ENCODE data around the gene ADGRG6.

The ADGRG6 gene

GRCh38 chr6:142361779-142362750 lies 60.3 kb downstream of the ADGRG6 start:
- Histone ChIP-seq H3K4me2 (ENCODE audit: low read length, poor library complexity, severe bottlenecking) (no peak overlapping the region), H3K9me3 (ENCODE audit: control insufficient read depth, low read length) (no peaks in the 10 kb centered on the region), H3K4me3 (ENCODE audit: insufficient read depth in 1 of 2, low read depth in 1 of 2, low read length in 2 of 2) (no peak overlapping the region), H2BK12ac (ENCODE audit: low read length in 2 of 2) (peak overlapping the region; percentile 19 to 82), H2AK5ac (ENCODE audit: low read length, severe bottlenecking) (peak overlapping the region; percentile 2), H4K91ac (ENCODE audit: low read length) (peak overlapping the region; percentile 52), H3K18ac (ENCODE audit: low read depth in 1 of 2, low read length in 2 of 2) (peak overlapping the region; percentile 71 to 78), H3K23ac (ENCODE audit: low read length in 2 of 2) (no peak overlapping the region), H4K8ac (ENCODE audit: low read length) (no peak overlapping the region), H3K9ac (ENCODE audit: low read length) (no peak overlapping the region), H3K27ac (ENCODE audit: low read length, poor library complexity, severe bottlenecking) (peak overlapping the region; percentile 38), H2BK15ac (ENCODE audit: low read depth, poor library complexity, severe bottlenecking) (no peak overlapping the region), H3K4ac (ENCODE audit: low read depth in 1 of 2, low read length in 2 of 2) (peak overlapping the region; percentile 31 to 85), H3K36me3 (ENCODE audit: control insufficient read depth in 1 of 2, insufficient read depth in 2 of 2, low read depth in 1 of 2, low read length in 2 of 2) (no peaks in the 10 kb centered on the region), H3K14ac (ENCODE audit: low read length in 2 of 2) (no peak overlapping the region), H2BK5ac (ENCODE audit: low read depth, low read length, poor library complexity, severe bottlenecking) (no peak overlapping the region), H2AFZ (ENCODE audit: low read depth, low read length) (no peak overlapping the region), H2BK120ac (ENCODE audit: low read depth, low read length) (no peak overlapping the region), H3K4me1 (ENCODE audit: control insufficient read depth, insufficient read depth, low read depth, low read length) (peaks cover 4% of the 10 kb centered on the region), H3K27me3 (ENCODE audit: control insufficient read depth in 1 of 2, insufficient read depth in 1 of 2, low read length in 2 of 2) (no peaks in the 10 kb centered on the region), H3K79me1 (replicated peaks; ENCODE audit: low read length, poor library complexity, severe bottlenecking) (peaks cover under 1% of the 10 kb centered on the region)
- peak; percentile 92 for DNase-seq
- WGBS, result 52% methylated on average over 7 of the region's 8 CpGs

GRCh38 chr6:142367061-142367460 lies 65.3 kb downstream of the ADGRG6 start:
- Histone ChIP-seq H4K8ac (ENCODE audit: low read length) (no peak overlapping the region), H3K36me3 (ENCODE audit: control insufficient read depth in 1 of 2, insufficient read depth in 2 of 2, low read depth in 1 of 2, low read length in 2 of 2) (no peaks in the 10 kb centered on the region), H3K9ac (ENCODE audit: low read length) (no peak overlapping the region), H3K14ac (ENCODE audit: low read length in 2 of 2) (no peak overlapping the region), H3K27ac (ENCODE audit: low read length, poor library complexity, severe bottlenecking) (no peak overlapping the region), H3K4me1 (ENCODE audit: control insufficient read depth, insufficient read depth, low read depth, low read length) (peaks cover 4% of the 10 kb centered on the region), H3K23ac (ENCODE audit: low read length in 2 of 2) (no peak overlapping the region), H2BK12ac (ENCODE audit: low read length in 2 of 2) (no peak overlapping the region), H3K4me3 (ENCODE audit: insufficient read depth in 1 of 2, low read depth in 1 of 2, low read length in 2 of 2) (peak overlapping the region in 1 of 2 experiments; percentile 17), H2BK5ac (ENCODE audit: low read depth, low read length, poor library complexity, severe bottlenecking) (no peak overlapping the region), H4K91ac (ENCODE audit: low read length) (no peak overlapping the region), H3K9me3 (ENCODE audit: control insufficient read depth, low read length) (no peaks in the 10 kb centered on the region), H3K4me2 (ENCODE audit: low read length, poor library complexity, severe bottlenecking) (no peak overlapping the region), H2BK120ac (ENCODE audit: low read depth, low read length) (no peak overlapping the region), H2BK15ac (ENCODE audit: low read depth, poor library complexity, severe bottlenecking) (no peak overlapping the region), H2AFZ (ENCODE audit: low read depth, low read length) (no peak overlapping the region), H3K18ac (ENCODE audit: low read depth in 1 of 2, low read length in 2 of 2) (peak overlapping the region in 1 of 2 experiments; percentile 48), H3K4ac (ENCODE audit: low read depth in 1 of 2, low read length in 2 of 2) (peak overlapping the region in 1 of 2 experiments; percentile 58), H3K27me3 (ENCODE audit: control insufficient read depth in 1 of 2, insufficient read depth in 1 of 2, low read length in 2 of 2) (no peaks in the 10 kb centered on the region), H2AK5ac (ENCODE audit: low read length, severe bottlenecking) (peak overlapping the region; percentile 78), H3K79me1 (replicated peaks; ENCODE audit: low read length, poor library complexity, severe bottlenecking) (peaks cover 4% of the 10 kb centered on the region)
- DNase-seq, result no peak
- WGBS, result 100% methylated on average over 1 of the region's 3 CpGs

GRCh38 chr6:142367501-142368018 lies 65.8 kb downstream of the ADGRG6 start:
- Histone ChIP-seq H3K36me3 (ENCODE audit: control insufficient read depth in 1 of 2, insufficient read depth in 2 of 2, low read depth in 1 of 2, low read length in 2 of 2) (no peaks in the 10 kb centered on the region), H2BK15ac (ENCODE audit: low read depth, poor library complexity, severe bottlenecking) (peak overlapping the region; percentile 69), H4K8ac (ENCODE audit: low read length) (no peak overlapping the region), H3K79me1 (replicated peaks; ENCODE audit: low read length, poor library complexity, severe bottlenecking) (peaks cover 4% of the 10 kb centered on the region), H3K4me2 (ENCODE audit: low read length, poor library complexity, severe bottlenecking) (no peak overlapping the region), H3K4ac (ENCODE audit: low read depth in 1 of 2, low read length in 2 of 2) (peak overlapping the region in 1 of 2 experiments; percentile 59), H3K4me3 (ENCODE audit: insufficient read depth in 1 of 2, low read depth in 1 of 2, low read length in 2 of 2) (peak overlapping the region in 1 of 2 experiments; percentile 17), H3K27me3 (ENCODE audit: control insufficient read depth in 1 of 2, insufficient read depth in 1 of 2, low read length in 2 of 2) (no peaks in the 10 kb centered on the region), H4K91ac (ENCODE audit: low read length) (no peak overlapping the region), H3K23ac (ENCODE audit: low read length in 2 of 2) (no peak overlapping the region), H2BK12ac (ENCODE audit: low read length in 2 of 2) (no peak overlapping the region), H3K9ac (ENCODE audit: low read length) (no peak overlapping the region), H3K9me3 (ENCODE audit: control insufficient read depth, low read length) (no peaks in the 10 kb centered on the region), H2BK120ac (ENCODE audit: low read depth, low read length) (peak overlapping the region; percentile 49), H2AK5ac (ENCODE audit: low read length, severe bottlenecking) (peak overlapping the region; percentile 86), H2AFZ (ENCODE audit: low read depth, low read length) (no peak overlapping the region), H3K14ac (ENCODE audit: low read length in 2 of 2) (no peak overlapping the region), H3K27ac (ENCODE audit: low read length, poor library complexity, severe bottlenecking) (peak overlapping the region; percentile 23), H3K18ac (ENCODE audit: low read depth in 1 of 2, low read length in 2 of 2) (peak overlapping the region in 1 of 2 experiments; percentile 43), H3K4me1 (ENCODE audit: control insufficient read depth, insufficient read depth, low read depth, low read length) (peaks cover 3% of the 10 kb centered on the region), H2BK5ac (ENCODE audit: low read depth, low read length, poor library complexity, severe bottlenecking) (no peak overlapping the region)
- WGBS, result 76% methylated on average over 8 of the region's 9 CpGs
- peak; percentile 42 for DNase-seq

GRCh38 chr6:142369266-142369665 lies 67.5 kb downstream of the ADGRG6 start:
- Histone ChIP-seq H3K4me3 (ENCODE audit: insufficient read depth in 1 of 2, low read depth in 1 of 2, low read length in 2 of 2) (no peak overlapping the region), H3K14ac (ENCODE audit: low read length in 2 of 2) (no peak overlapping the region), H3K79me1 (replicated peaks; ENCODE audit: low read length, poor library complexity, severe bottlenecking) (peaks cover 4% of the 10 kb centered on the region), H3K18ac (ENCODE audit: low read depth in 1 of 2, low read length in 2 of 2) (no peak overlapping the region), H2BK5ac (ENCODE audit: low read depth, low read length, poor library complexity, severe bottlenecking) (no peak overlapping the region), H3K9me3 (ENCODE audit: control insufficient read depth, low read length) (no peaks in the 10 kb centered on the region), H2AK5ac (ENCODE audit: low read length, severe bottlenecking) (no peak overlapping the region), H3K9ac (ENCODE audit: low read length) (no peak overlapping the region), H2BK120ac (ENCODE audit: low read depth, low read length) (no peak overlapping the region), H3K4ac (ENCODE audit: low read depth in 1 of 2, low read length in 2 of 2) (no peak overlapping the region), H2BK12ac (ENCODE audit: low read length in 2 of 2) (no peak overlapping the region), H2AFZ (ENCODE audit: low read depth, low read length) (no peak overlapping the region), H2BK15ac (ENCODE audit: low read depth, poor library complexity, severe bottlenecking) (no peak overlapping the region), H3K27ac (ENCODE audit: low read length, poor library complexity, severe bottlenecking) (no peak overlapping the region), H3K4me1 (ENCODE audit: control insufficient read depth, insufficient read depth, low read depth, low read length) (peaks cover 6% of the 10 kb centered on the region), H3K4me2 (ENCODE audit: low read length, poor library complexity, severe bottlenecking) (no peak overlapping the region), H3K36me3 (ENCODE audit: control insufficient read depth in 1 of 2, insufficient read depth in 2 of 2, low read depth in 1 of 2, low read length in 2 of 2) (no peaks in the 10 kb centered on the region), H4K91ac (ENCODE audit: low read length) (no peak overlapping the region), H3K27me3 (ENCODE audit: control insufficient read depth in 1 of 2, insufficient read depth in 1 of 2, low read length in 2 of 2) (no peaks in the 10 kb centered on the region), H3K23ac (ENCODE audit: low read length in 2 of 2) (no peak overlapping the region), H4K8ac (ENCODE audit: low read length) (no peak overlapping the region)
- DNase-seq, result no peak
- WGBS, result no CpG with 5 or more reads among the region's 1 CpG
